DND-41 (cell line): ENCODE data around the gene AIM2.
"Not testable (repeated sequence)": the region's sequence is repeated elsewhere in the genome, so short reads cannot be mapped to it uniquely, and the experiment has no call there.

Experiments
- ATAC-seq: fragments of 200-7000 bp; cut with Tn5 transposase; 3 replicates; pipeline ENCODE4 v1.9.1; 2021; ENCODE audit warnings: low read depth; ENCODE audit not compliant: insufficient read depth
- DNase-seq: peaks from one replicate; pipeline ENCODE4 v3.0.0-alpha.2; 2020
- H2AFZ ChIP-seq: 2 replicates; pipeline ENCODE4 v1.6.0; 2012; ENCODE audit warnings: low read depth, low read length
- H3K27ac ChIP-seq: 2 replicates; pipeline ENCODE4 v1.5.1; 2012; ENCODE audit warnings: low read length, inconsistent platforms
- H3K27me3 ChIP-seq: fragments of 200-600 bp; sonication (generic); 2 replicates; pipeline ENCODE4 v1.6.0; 2012; ENCODE audit warnings: low read length, mild to moderate bottlenecking, inconsistent platforms; ENCODE audit not compliant: insufficient read depth, poor library complexity
- H3K36me3 ChIP-seq: 2 replicates; pipeline ENCODE4 v1.5.1; 2012; ENCODE audit warnings: low read length, inconsistent platforms; ENCODE audit not compliant: insufficient read depth
- H3K4me1 ChIP-seq: 2 replicates; pipeline ENCODE4 v1.5.1; 2012; ENCODE audit warnings: mild to moderate bottlenecking, low read length; ENCODE audit not compliant: insufficient read depth
- H3K4me2 ChIP-seq: 2 replicates; pipeline ENCODE4 v1.6.0; 2012; ENCODE audit warnings: mild to moderate bottlenecking, moderate library complexity, low read length, inconsistent platforms; ENCODE audit not compliant: insufficient read depth
- H3K4me3 ChIP-seq, 2 experiments: fragments of 200-600 bp in 1 of 2; shearing (Covaris generic) in 1 of 2; 2 replicates each; pipeline ENCODE4 v1.5.1; 2012 to 2016; ENCODE audit warnings: inconsistent platforms in 2 of 2, low read length in 2 of 2, mild to moderate bottlenecking in 2 of 2, low read depth in 1 of 2, moderate library complexity in 1 of 2
- H3K79me2 ChIP-seq: 2 replicates; pipeline ENCODE4 v1.6.0; 2012; ENCODE audit warnings: low read length, inconsistent platforms; ENCODE audit not compliant: insufficient read depth
- H3K9ac ChIP-seq: 2 replicates; pipeline ENCODE4 v1.6.0; 2012; ENCODE audit warnings: low read depth, mild to moderate bottlenecking, inconsistent platforms, low read length, moderate library complexity
- H3K9me3 ChIP-seq: 2 replicates; pipeline ENCODE4 v1.5.1; 2012; ENCODE audit warnings: low read length, moderate library complexity, mild to moderate bottlenecking, inconsistent platforms; ENCODE audit not compliant: insufficient read depth, severe bottlenecking
- H4K20me1 ChIP-seq: 2 replicates; pipeline ENCODE4 v1.6.0; 2012; ENCODE audit warnings: low read length; ENCODE audit not compliant: insufficient read depth
- CTCF ChIP-seq: IDR thresholded peaks from 2 replicates; pipeline ENCODE4 v1.5.1; 2012; ENCODE audit warnings: borderline replicate concordance, low read length, moderate library complexity, mild to moderate bottlenecking; ENCODE audit not compliant: poor library complexity, severe bottlenecking; ENCODE audit errors: extremely low read depth
- EZH2 ChIP-seq: IDR thresholded peaks from 3 replicates; pipeline ENCODE4 v1.6.1; 2012; ENCODE audit warnings: borderline replicate concordance, low read depth, mild to moderate bottlenecking, moderate library complexity, low read length, inconsistent platforms; ENCODE audit not compliant: severe bottlenecking

The AIM2 gene

GRCh38 chr1:159121526-159121925 lies 45.0 kb upstream of the AIM2 start:
- Histone ChIP-seq H3K79me2 (no peaks in the 10 kb centered on the region), H3K4me1 (no peaks in the 10 kb centered on the region), H4K20me1 (no peaks in the 10 kb centered on the region), H3K4me2 (no peak overlapping the region), H3K27ac (no peak overlapping the region), H2AFZ (no peak overlapping the region), H3K9me3 (no peaks in the 10 kb centered on the region), H3K36me3 (no peaks in the 10 kb centered on the region), H3K27me3 (peaks cover 35% of the 10 kb centered on the region), H3K4me3 (no peak overlapping the region), H3K9ac (no peak overlapping the region)
- no peak for TF ChIP-seq CTCF
- no peak for TF ChIP-seq EZH2
- ATAC-seq: no peak
- no peak for DNase-seq

DNA sequence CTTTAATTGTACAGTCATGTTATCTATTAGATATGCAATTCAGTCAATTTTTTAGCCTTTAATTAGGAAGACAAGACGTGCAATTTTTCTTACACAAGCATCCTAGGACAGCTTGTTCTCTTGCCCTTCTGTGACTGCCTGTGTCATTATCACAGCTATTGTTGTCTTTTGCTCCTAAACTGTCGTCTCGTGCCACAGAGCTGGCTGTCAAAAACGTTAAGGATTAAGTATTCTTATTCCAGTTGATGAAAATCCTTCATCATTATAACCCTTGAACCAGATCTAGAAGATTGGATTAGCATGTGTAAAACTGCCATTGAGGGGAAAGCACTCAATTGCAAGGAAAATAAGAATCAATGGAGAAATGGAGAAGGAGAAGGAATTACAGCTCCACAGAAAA lies 43.8 kb upstream of the AIM2 start:
- Histone ChIP-seq H2AFZ (no peak overlapping the region), H3K27ac (no peak overlapping the region), H3K4me2 (no peak overlapping the region), H3K4me3 (no peak overlapping the region), H3K9ac (no peak overlapping the region), H3K79me2 (no peaks in the 10 kb centered on the region), H3K4me1 (no peaks in the 10 kb centered on the region), H3K9me3 (no peaks in the 10 kb centered on the region), H3K36me3 (no peaks in the 10 kb centered on the region), H3K27me3 (peaks cover 27% of the 10 kb centered on the region), H4K20me1 (no peaks in the 10 kb centered on the region)
- DNase-seq (no peak), ATAC-seq (no peak)
- TF ChIP-seq EZH2 (no peak), CTCF (no peak)

DNA sequence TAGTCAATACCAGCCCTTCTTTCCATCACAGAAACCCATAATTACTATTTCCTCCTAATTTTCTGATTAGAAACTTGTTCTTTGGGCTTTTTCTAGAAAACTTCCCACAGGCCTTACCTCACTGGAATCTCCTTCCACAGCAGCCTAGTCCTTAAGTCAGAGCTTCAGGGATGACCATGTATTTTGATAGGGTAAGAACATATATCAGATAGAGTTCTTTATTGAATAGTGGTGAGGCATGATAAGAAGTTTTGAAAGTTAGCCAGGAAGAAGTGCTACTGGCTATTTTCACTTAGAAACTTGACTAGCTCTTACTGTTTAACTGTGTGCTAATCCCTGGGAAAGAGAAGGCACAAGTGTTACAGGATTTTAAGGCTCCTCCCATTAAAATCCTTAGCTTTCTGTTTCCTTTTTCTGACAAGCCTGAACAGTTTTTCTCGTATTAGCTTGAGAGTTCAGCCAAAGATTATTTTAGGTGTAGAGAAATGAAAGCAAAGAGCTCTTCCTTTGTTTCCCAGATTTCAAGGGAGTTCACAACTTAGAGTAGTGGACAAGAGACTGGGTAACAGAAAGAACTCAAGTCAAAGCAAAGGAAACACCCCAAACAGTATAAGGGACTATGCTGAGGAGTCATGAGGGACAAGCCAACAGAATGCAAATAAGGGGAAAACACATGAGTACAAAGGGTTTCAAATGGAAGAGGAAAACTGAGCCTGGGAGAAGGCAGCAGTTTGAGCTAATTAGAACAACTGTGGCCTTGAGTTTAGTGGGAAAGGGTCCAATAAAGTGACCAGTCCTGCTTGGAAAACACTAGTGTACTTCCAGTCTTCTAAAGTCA lies 37.2 kb upstream of the AIM2 start:
- Histone ChIP-seq H3K36me3 (no peaks in the 10 kb centered on the region), H3K27me3 (no peaks in the 10 kb centered on the region), H3K4me2 (no peak overlapping the region), H3K79me2 (no peaks in the 10 kb centered on the region), H2AFZ (no peak overlapping the region), H3K9me3 (no peaks in the 10 kb centered on the region), H3K9ac (no peak overlapping the region), H3K27ac (no peak overlapping the region), H3K4me1 (no peaks in the 10 kb centered on the region), H3K4me3 (no peak overlapping the region), H4K20me1 (no peaks in the 10 kb centered on the region)
- ATAC-seq (no peak), DNase-seq (no peak)
- TF ChIP-seq CTCF: no peak
- no peak for TF ChIP-seq EZH2

DNA sequence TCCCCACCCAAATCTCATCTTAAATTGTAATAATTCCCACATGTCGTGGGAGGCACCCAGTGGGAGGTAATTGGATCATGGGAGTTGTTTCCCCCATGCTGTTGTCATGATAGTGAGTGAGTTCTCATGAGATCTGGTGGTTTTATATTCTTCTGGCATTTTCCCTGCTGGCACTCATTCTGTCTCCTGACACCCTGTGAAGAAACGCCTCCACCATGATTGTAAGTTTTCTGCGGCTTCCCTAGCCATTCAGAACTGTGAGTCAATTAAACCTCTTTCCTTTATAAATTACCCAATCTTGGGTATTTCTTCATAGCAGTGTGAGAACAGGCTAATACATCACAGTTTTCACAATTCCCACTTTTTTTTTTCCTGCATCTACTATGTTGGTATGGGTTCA lies 26.5 kb upstream of the AIM2 start:
- H3K4me1 ChIP-seq, H4K20me1 ChIP-seq, H3K27me3 ChIP-seq, H3K36me3 ChIP-seq, H3K79me2 ChIP-seq, ATAC-seq, DNase-seq, H3K9me3 ChIP-seq, H3K4me3 ChIP-seq, H2AFZ ChIP-seq, H3K4me2 ChIP-seq, H3K27ac ChIP-seq, H3K9ac ChIP-seq: not testable (repeated sequence)
